ENCODE measurements around the gene EPB41L3.

Gene EPB41L3

DNA sequence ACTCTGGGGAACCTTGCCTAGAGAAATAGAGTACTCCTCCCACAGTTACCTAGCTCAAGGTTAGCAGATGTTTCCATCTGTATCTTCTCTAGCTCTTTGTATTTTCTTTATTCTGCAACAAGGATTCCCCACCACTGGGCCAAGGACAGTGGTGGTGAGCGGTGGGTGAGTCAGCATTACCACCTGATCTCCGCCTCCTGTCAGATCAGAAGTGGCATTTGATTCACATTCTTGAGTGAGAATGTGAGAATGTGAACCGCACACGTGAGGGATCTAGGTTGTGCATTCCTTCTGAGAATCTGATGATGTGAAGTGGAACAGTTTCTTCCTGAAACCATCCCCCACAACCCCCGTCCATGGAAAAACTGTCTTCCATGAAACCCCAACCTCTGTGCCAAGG is 9.0 kb downstream of the EPB41L3 start:
- H3K9me3 ChIP-seq (ENCODE audit: control insufficient read depth in 2 of 2, low read length in 2 of 2): no peaks in the 10 kb centered on the region
- no peak overlapping the region for H3K9ac ChIP-seq (ENCODE audit: low read depth in 1 of 2, low read length in 2 of 2)
- H3K36me3 ChIP-seq (ENCODE audit: control insufficient read depth in 2 of 2, insufficient read depth in 2 of 2, low read length in 2 of 2): no peaks in the 10 kb centered on the region
- H3K27me3 ChIP-seq (ENCODE audit: control insufficient read depth in 2 of 2, insufficient read depth in 2 of 2, low read length in 2 of 2): no peaks in the 10 kb centered on the region
- H3K4me3 ChIP-seq (ENCODE audit: low read length in 2 of 2): no peak overlapping the region
- no peak overlapping the region for H3K27ac ChIP-seq (ENCODE audit: low read depth in 2 of 2, low read length in 2 of 2)
- no peaks in the 10 kb centered on the region for H3K4me1 ChIP-seq (ENCODE audit: control insufficient read depth in 2 of 2, insufficient read depth in 2 of 2, low read length in 2 of 2)

DNA sequence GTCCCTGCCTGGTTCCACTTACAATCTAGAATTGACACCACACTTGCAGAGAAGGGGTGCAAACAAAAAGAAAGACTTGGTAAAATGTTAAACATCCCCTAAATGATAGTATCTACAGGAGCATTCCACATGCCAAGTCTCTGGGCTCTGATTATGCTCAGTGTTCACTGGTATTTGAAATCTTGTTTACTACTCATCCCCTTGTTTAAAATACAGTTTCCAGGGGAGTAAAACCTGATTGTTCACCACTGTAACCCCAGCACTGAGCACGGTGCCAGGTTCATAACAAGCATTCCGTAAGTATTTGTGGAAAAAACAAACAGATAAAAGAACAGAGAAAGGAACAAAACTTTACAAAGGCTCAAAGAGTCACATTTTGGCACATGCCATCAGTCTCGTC is 11.7 kb downstream of the EPB41L3 start:
- H3K9me3 ChIP-seq (ENCODE audit: control insufficient read depth in 2 of 2, low read length in 2 of 2): no peaks in the 10 kb centered on the region
- no peak overlapping the region for H3K4me3 ChIP-seq (ENCODE audit: low read length in 2 of 2)
- H3K27me3 ChIP-seq (ENCODE audit: control insufficient read depth in 2 of 2, insufficient read depth in 2 of 2, low read length in 2 of 2): no peaks in the 10 kb centered on the region
- H3K36me3 ChIP-seq (ENCODE audit: control insufficient read depth in 2 of 2, insufficient read depth in 2 of 2, low read length in 2 of 2): no peaks in the 10 kb centered on the region
- H3K27ac ChIP-seq (ENCODE audit: low read depth in 2 of 2, low read length in 2 of 2): no peak overlapping the region
- H3K4me1 ChIP-seq (ENCODE audit: control insufficient read depth in 2 of 2, insufficient read depth in 2 of 2, low read length in 2 of 2): no peaks in the 10 kb centered on the region
- no peak overlapping the region for H3K9ac ChIP-seq (ENCODE audit: low read depth in 1 of 2, low read length in 2 of 2)

DNA sequence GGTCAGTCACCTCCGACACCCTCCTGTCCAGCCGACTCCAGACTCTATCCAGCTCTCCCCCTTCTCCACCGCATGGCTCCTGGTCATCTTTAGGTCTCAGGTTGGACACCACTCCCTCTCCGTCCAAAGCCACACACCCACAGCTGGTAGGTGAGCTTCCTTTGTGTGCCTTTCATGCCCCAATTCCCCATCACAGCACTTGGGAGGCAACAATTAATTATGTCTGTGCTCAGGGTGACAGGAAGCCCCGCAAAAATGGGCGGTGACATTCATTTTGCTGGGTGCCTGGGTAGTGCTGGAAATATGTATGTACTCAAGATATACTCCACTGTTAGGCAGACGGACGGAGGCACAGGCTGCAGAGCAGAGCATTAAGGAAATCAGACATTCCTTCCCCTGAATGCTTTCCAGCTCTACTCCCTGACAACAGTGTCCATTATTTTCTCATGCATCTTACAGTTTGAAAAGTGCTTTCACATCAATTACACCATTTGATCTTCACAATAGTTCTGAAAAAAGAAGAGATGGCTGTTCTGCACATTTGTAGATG is 13.1 kb downstream of the EPB41L3 start:
- Histone ChIP-seq H3K27me3 (ENCODE audit: control insufficient read depth in 2 of 2, insufficient read depth in 2 of 2, low read length in 2 of 2) (no peaks in the 10 kb centered on the region), H3K4me3 (ENCODE audit: low read length in 2 of 2) (no peak overlapping the region), H3K36me3 (ENCODE audit: control insufficient read depth in 2 of 2, insufficient read depth in 2 of 2, low read length in 2 of 2) (no peaks in the 10 kb centered on the region), H3K9ac (ENCODE audit: low read depth in 1 of 2, low read length in 2 of 2) (no peak overlapping the region), H3K9me3 (ENCODE audit: control insufficient read depth in 2 of 2, low read length in 2 of 2) (no peaks in the 10 kb centered on the region), H3K4me1 (ENCODE audit: control insufficient read depth in 2 of 2, insufficient read depth in 2 of 2, low read length in 2 of 2) (no peaks in the 10 kb centered on the region), H3K27ac (ENCODE audit: low read depth in 2 of 2, low read length in 2 of 2) (no peak overlapping the region)

DNA sequence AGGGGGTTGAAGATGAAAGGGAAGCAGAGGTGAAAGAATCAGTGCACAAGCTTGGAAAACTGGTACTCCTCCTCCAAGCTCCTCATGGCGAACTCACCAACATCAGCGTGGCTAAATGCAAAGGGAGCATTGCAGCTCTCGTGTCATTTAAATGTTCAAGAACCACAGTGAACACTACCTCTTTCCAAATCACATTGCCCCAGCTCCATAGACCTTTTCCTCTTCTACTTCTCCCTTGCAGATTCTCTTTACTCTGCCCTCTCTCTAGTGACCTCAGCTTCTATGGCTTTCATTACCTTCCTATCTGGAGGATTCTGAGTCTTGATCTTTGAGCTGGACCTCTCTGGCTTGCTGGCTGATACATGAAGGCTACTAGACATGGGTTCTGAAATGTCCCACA is 14.3 kb downstream of the EPB41L3 start:
- Histone ChIP-seq H3K27me3 (ENCODE audit: control insufficient read depth in 2 of 2, insufficient read depth in 2 of 2, low read length in 2 of 2) (no peaks in the 10 kb centered on the region), H3K9me3 (ENCODE audit: control insufficient read depth in 2 of 2, low read length in 2 of 2) (no peaks in the 10 kb centered on the region), H3K36me3 (ENCODE audit: control insufficient read depth in 2 of 2, insufficient read depth in 2 of 2, low read length in 2 of 2) (no peaks in the 10 kb centered on the region)

DNA sequence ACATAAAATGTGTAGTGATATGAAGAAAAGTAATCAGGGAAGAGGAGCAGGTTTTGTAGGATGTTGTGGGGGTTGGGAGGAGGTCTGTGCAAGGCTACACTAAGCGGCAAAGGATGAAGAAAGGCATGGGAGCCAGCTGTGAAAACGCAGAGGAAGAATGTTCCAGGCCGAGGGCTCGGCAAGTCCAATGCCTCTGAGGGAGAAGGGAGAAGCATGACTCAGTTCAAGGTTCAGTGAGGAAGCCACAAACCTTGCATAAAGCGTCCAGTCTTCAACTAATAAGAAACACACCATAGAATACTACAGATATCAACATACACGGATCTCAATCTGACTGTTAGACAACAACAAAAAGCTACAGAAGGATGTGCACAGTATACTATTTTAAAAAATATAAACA is 16.2 kb downstream of the EPB41L3 start:
- H3K9me3 ChIP-seq (ENCODE audit: control insufficient read depth in 2 of 2, low read length in 2 of 2): no peaks in the 10 kb centered on the region
- no peak overlapping the region for H3K9ac ChIP-seq (ENCODE audit: low read depth in 1 of 2, low read length in 2 of 2)
- H3K4me1 ChIP-seq (ENCODE audit: control insufficient read depth in 2 of 2, insufficient read depth in 2 of 2, low read length in 2 of 2): no peaks in the 10 kb centered on the region
- H3K4me3 ChIP-seq (ENCODE audit: low read length in 2 of 2): no peak overlapping the region
- no peaks in the 10 kb centered on the region for H3K27me3 ChIP-seq (ENCODE audit: control insufficient read depth in 2 of 2, insufficient read depth in 2 of 2, low read length in 2 of 2)
- no peaks in the 10 kb centered on the region for H3K36me3 ChIP-seq (ENCODE audit: control insufficient read depth in 2 of 2, insufficient read depth in 2 of 2, low read length in 2 of 2)
- no peak overlapping the region for H3K27ac ChIP-seq (ENCODE audit: low read depth in 2 of 2, low read length in 2 of 2)

More for the DNA sequence above, 14.3 kb downstream of the EPB41L3 start:
- Histone ChIP-seq H3K4me1 (ENCODE audit: control insufficient read depth in 2 of 2, insufficient read depth in 2 of 2, low read length in 2 of 2) (no peaks in the 10 kb centered on the region), H3K9ac (ENCODE audit: low read depth in 1 of 2, low read length in 2 of 2) (no peak overlapping the region), H3K27ac (ENCODE audit: low read depth in 2 of 2, low read length in 2 of 2) (no peak overlapping the region), H3K4me3 (ENCODE audit: low read length in 2 of 2) (no peak overlapping the region)

DNA sequence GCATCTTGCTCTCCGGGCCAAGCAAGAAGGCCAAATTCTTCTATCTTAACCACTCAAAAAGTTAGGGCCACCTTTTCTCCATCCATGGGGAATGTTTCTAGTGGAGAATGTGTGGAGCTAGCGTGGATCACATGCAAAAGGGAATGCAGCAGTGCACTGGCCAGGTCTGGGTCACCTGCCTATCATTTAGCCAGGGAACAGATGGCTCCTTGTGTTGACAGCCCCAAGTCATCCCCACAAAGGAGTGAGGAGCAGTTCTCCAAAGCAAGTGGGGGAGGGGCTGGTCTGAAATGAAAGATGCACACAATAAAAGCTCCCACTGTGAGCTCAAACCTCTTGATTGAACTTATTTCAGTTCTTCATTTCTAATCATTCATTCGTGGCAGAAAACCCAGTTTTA is 19.1 kb downstream of the EPB41L3 start:
- Histone ChIP-seq H3K4me1 (ENCODE audit: control insufficient read depth in 2 of 2, insufficient read depth in 2 of 2, low read length in 2 of 2) (no peaks in the 10 kb centered on the region), H3K36me3 (ENCODE audit: control insufficient read depth in 2 of 2, insufficient read depth in 2 of 2, low read length in 2 of 2) (no peaks in the 10 kb centered on the region), H3K9me3 (ENCODE audit: control insufficient read depth in 2 of 2, low read length in 2 of 2) (no peaks in the 10 kb centered on the region), H3K4me3 (ENCODE audit: low read length in 2 of 2) (no peak overlapping the region), H3K9ac (ENCODE audit: low read depth in 1 of 2, low read length in 2 of 2) (no peak overlapping the region), H3K27ac (ENCODE audit: low read depth in 2 of 2, low read length in 2 of 2) (no peak overlapping the region), H3K27me3 (ENCODE audit: control insufficient read depth in 2 of 2, insufficient read depth in 2 of 2, low read length in 2 of 2) (no peaks in the 10 kb centered on the region)

DNA sequence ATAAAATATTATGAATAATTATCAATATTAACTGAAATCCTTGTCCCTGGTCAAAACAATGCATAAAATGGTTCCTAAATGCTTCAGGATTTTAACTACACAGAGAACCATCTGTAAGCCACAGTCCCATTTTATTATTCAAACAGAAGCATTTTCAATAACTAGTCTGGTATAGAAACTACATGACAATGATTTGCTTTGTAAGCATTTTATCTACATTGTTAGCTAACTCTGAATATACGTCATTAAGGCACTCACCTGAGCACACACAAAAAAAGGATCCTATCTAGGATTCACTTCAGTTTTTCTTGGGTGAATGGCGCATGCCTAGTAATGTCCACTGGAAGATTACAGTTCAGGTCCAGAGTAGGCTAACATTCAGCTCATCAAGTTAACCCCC is 22.8 kb downstream of the EPB41L3 start:
- Histone ChIP-seq H3K4me1 (ENCODE audit: control insufficient read depth in 2 of 2, insufficient read depth in 2 of 2, low read length in 2 of 2) (no peaks in the 10 kb centered on the region), H3K9me3 (ENCODE audit: control insufficient read depth in 2 of 2, low read length in 2 of 2) (no peaks in the 10 kb centered on the region), H3K27me3 (ENCODE audit: control insufficient read depth in 2 of 2, insufficient read depth in 2 of 2, low read length in 2 of 2) (no peaks in the 10 kb centered on the region), H3K27ac (ENCODE audit: low read depth in 2 of 2, low read length in 2 of 2) (no peak overlapping the region), H3K36me3 (ENCODE audit: control insufficient read depth in 2 of 2, insufficient read depth in 2 of 2, low read length in 2 of 2) (no peaks in the 10 kb centered on the region), H3K9ac (ENCODE audit: low read depth in 1 of 2, low read length in 2 of 2) (no peak overlapping the region), H3K4me3 (ENCODE audit: low read length in 2 of 2) (no peak overlapping the region)

DNA sequence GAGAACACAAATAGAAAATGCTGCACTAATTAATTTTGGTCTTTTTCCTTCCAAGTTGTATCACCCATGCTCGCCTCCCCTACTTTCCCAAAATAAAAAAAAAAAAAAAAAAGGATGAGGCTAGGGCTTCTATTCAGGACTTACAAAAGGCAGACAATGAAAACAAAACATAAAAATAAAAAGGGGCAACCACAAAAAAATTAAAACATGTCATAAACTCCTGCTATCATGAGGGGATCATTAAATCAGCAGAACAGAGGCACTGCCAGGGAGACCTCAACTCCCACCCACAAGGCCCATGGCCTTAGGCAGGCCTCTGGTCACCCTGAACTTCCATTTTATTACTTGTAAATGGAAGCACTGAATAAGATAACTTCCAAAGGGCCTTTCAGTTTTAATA is 23.3 kb downstream of the EPB41L3 start:
- H3K36me3 ChIP-seq (ENCODE audit: control insufficient read depth in 2 of 2, insufficient read depth in 2 of 2, low read length in 2 of 2): no peaks in the 10 kb centered on the region
- H3K4me1 ChIP-seq (ENCODE audit: control insufficient read depth in 2 of 2, insufficient read depth in 2 of 2, low read length in 2 of 2): no peaks in the 10 kb centered on the region
- H3K27ac ChIP-seq (ENCODE audit: low read depth in 2 of 2, low read length in 2 of 2): no peak overlapping the region
- no peaks in the 10 kb centered on the region for H3K27me3 ChIP-seq (ENCODE audit: control insufficient read depth in 2 of 2, insufficient read depth in 2 of 2, low read length in 2 of 2)
- no peaks in the 10 kb centered on the region for H3K9me3 ChIP-seq (ENCODE audit: control insufficient read depth in 2 of 2, low read length in 2 of 2)
- no peak overlapping the region for H3K4me3 ChIP-seq (ENCODE audit: low read length in 2 of 2)
- no peak overlapping the region for H3K9ac ChIP-seq (ENCODE audit: low read depth in 1 of 2, low read length in 2 of 2)

DNA sequence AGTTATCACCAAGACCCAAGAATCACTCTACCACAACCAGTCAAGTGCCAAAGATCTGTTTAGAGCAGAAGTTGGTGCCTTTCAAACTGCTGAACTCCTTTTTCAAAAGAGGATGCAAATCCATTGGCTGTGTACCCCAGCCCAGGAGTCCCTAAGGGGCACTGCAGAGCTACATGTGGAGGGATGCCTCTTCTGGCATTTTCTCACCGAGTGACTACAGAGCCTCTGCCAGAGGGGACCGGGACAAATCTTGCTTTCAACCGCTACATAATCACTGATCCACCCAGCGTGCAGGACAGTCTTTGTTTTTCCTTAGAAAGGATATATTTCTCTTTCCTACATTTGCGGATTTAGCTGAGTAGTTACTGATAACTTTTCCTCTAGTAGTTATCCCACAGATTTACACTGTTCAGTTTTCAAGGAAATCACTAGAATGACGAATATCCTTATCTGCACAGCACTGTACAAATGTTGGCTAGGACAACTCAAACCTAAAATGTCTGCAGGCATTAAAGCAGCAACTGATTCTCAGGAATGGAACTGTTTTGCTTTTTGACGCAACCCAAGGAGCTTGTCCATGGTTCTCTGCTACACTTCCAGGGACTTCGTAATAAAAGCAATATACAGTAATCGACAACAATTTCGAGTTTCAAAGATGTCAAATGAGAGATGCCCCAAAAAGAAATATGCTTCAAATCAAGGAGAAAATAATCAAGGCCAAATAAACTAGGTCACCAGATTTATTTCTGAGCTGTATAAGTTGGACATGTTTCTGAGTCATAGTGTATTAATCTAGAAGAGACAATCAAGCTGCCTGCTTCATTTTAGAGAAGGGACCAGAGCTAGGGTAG is 24.1 kb downstream of the EPB41L3 start:
- no peak overlapping the region for H3K27ac ChIP-seq (ENCODE audit: low read depth in 2 of 2, low read length in 2 of 2)
- H3K9ac ChIP-seq (ENCODE audit: low read depth in 1 of 2, low read length in 2 of 2): no peak overlapping the region
- no peak overlapping the region for H3K4me3 ChIP-seq (ENCODE audit: low read length in 2 of 2)
- H3K4me1 ChIP-seq (ENCODE audit: control insufficient read depth in 2 of 2, insufficient read depth in 2 of 2, low read length in 2 of 2): no peaks in the 10 kb centered on the region
- H3K27me3 ChIP-seq (ENCODE audit: control insufficient read depth in 2 of 2, insufficient read depth in 2 of 2, low read length in 2 of 2): no peaks in the 10 kb centered on the region
- no peaks in the 10 kb centered on the region for H3K9me3 ChIP-seq (ENCODE audit: control insufficient read depth in 2 of 2, low read length in 2 of 2)
- H3K36me3 ChIP-seq (ENCODE audit: control insufficient read depth in 2 of 2, insufficient read depth in 2 of 2, low read length in 2 of 2): no peaks in the 10 kb centered on the region

DNA sequence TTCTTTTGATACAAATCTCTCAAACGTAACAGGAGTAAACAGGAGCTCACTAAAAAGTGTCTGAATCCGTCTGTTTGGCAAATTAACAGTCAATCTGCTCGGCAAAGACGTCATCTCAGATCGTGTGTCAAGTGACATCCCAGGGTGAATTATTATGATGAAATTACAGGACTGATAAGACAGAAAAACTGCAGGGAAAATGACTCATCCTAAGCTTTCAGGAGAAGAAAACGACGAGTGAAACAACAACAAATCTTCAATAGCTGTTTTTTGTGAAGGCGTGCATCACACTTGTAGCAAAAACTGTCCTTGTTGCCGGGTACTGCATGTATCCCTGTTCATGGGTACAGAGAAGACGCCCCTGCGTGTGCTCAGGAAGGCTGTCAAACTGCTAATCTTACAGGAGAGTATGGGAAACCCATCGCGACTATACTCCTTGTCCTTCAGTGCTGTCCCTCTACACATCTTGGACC is 24.9 kb downstream of the EPB41L3 start:
- Histone ChIP-seq H3K4me1 (ENCODE audit: control insufficient read depth in 2 of 2, insufficient read depth in 2 of 2, low read length in 2 of 2) (no peaks in the 10 kb centered on the region), H3K9ac (ENCODE audit: low read depth in 1 of 2, low read length in 2 of 2) (no peak overlapping the region), H3K27ac (ENCODE audit: low read depth in 2 of 2, low read length in 2 of 2) (no peak overlapping the region), H3K27me3 (ENCODE audit: control insufficient read depth in 2 of 2, insufficient read depth in 2 of 2, low read length in 2 of 2) (no peaks in the 10 kb centered on the region), H3K9me3 (ENCODE audit: control insufficient read depth in 2 of 2, low read length in 2 of 2) (no peaks in the 10 kb centered on the region), H3K4me3 (ENCODE audit: low read length in 2 of 2) (no peak overlapping the region), H3K36me3 (ENCODE audit: control insufficient read depth in 2 of 2, insufficient read depth in 2 of 2, low read length in 2 of 2) (no peaks in the 10 kb centered on the region)
